GM12874 (cell line): ENCODE measurements around the gene ASIC1.

Experiments used
- TF ChIP-seq, protein P1 (sequence below): IDR thresholded peaks from 2 replicates; pipeline ENCODE4 v1.5.1; 2011; ENCODE audit warnings: low read depth, mild to moderate bottlenecking, control low read depth, low read length, moderate library complexity; ENCODE audit not compliant: insufficient read depth

ASIC1 gene

DNA sequence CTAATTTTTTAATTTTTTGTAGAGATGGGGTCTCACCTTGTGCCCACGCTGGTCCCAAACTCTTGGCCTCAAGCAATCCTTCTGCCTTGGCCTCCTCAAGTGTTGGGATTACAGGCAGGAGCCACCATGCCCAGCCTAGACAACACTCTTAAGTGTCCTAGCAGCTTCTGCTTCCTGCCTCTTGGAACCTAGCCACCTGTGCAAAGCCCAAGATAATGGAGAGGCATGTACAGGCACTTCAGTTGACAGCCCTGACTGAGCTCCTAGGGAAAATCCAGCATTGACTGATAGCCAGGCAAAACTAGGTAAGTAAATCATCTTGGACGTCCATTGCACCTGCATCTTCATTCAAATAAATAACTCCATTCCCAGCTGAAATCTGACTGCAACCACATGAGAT, 70.2 kb downstream of the ASIC1 start:
- TF ChIP-seq, protein P1, sequence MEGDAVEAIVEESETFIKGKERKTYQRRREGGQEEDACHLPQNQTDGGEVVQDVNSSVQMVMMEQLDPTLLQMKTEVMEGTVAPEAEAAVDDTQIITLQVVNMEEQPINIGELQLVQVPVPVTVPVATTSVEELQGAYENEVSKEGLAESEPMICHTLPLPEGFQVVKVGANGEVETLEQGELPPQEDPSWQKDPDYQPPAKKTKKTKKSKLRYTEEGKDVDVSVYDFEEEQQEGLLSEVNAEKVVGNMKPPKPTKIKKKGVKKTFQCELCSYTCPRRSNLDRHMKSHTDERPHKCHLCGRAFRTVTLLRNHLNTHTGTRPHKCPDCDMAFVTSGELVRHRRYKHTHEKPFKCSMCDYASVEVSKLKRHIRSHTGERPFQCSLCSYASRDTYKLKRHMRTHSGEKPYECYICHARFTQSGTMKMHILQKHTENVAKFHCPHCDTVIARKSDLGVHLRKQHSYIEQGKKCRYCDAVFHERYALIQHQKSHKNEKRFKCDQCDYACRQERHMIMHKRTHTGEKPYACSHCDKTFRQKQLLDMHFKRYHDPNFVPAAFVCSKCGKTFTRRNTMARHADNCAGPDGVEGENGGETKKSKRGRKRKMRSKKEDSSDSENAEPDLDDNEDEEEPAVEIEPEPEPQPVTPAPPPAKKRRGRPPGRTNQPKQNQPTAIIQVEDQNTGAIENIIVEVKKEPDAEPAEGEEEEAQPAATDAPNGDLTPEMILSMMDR: no peak

GRCh38 chr12:50129290-50129689, 71.9 kb downstream of the ASIC1 start:
- TF ChIP-seq, protein P1: no peak

DNA sequence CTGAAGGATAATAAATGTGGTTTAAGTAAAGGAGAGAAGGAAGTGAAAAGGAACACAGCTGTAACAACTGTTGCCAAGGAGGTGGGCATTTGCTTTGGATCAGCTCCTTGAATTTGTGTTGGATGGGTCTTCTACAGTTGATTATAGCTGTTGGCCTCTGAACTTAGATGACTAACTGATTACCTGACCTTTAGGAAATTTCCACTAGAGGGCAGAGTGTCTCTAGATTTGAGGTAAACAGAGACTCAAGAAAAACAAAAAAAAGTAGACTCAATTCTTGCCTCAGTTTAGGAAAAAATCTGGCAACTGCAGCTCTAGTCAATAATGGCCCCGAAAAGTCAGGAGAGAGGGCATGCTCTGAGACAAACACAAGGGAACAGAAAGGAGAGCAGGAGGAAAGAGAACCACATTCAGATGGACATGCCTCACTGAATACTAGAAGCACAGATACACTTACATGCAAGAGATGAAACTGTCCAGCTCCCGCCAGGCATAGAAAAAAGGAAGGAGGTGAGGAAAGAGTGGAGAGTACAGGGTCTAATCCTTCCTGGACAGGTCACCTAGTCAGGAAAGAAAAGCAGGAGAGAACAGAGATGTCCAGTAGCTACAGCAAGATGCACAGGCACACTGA, 75.2 kb downstream of the ASIC1 start:
- TF ChIP-seq, protein P1: peak; percentile 46; the same call in 1 of the 2 replicates
